HepG2 (cell line): ENCODE results near the gene NEDD4L. TPM values are rescaled to one million over a fixed set of nuclear protein-coding genes. Genes with fewer than 3 reads are reported as not detected.

Experiments
- ATAC-seq: fragments of 200-7000 bp; cut with Tn5 transposase; 3 replicates; pipeline ENCODE4 v1.9.1; 2020; ENCODE audit warnings: mild to moderate bottlenecking, moderate library complexity
- BruUV-seq: library from RNA; stranded (reverse); fragments of 400-500 nt; replicated peaks from 2 replicates; lab custom pipeline; 2021; lab: Mats Ljungman, UMichigan
- CTCF ChIA-PET: fragments of 300-600 bp; formaldehyde crosslinking; extraction: SDS; loops from one replicate; lab custom pipeline; 2021; ENCODE audit warnings: low total read pairs, inconsistent platforms, low intra/inter-chr PET ratio; lab: Yijun Ruan, JAX
- POLR2A ChIA-PET: fragments of 350-600 bp; sonication (Branson Sonifier 250); formaldehyde crosslinking; loops from one replicate; lab custom pipeline; 2020; ENCODE audit warnings: antibody characterized with exemption, inconsistent platforms; lab: Yijun Ruan, JAX
- DNase-seq: peaks from one replicate; pipeline ENCODE4 v3.0.0-alpha.2; 2015; ENCODE audit warnings: low spot score
- FAIRE-seq: peaks from 3 replicates; lab custom pipeline; 2011; peaks lifted over from hg19 to GRCh38; lab: Jason Lieb, UNC
- H2AFZ ChIP-seq: one replicate; pipeline ENCODE4 v1.6.1; 2011; ENCODE audit warnings: low read length, inconsistent platforms
- H3K27ac ChIP-seq: fragments of 300-600 bp; 3 replicates; pipeline ENCODE4 v1.8.0; 2011; ENCODE audit warnings: mixed run types, mild to moderate bottlenecking, mixed read lengths, low read length, inconsistent platforms; ENCODE audit not compliant: insufficient read depth; ENCODE audit errors: extremely low read length
- H3K27me3 ChIP-seq, 2 experiments: fragments of 200-600 bp in 1 of 2; 2 replicates in 1 of 2; 3 replicates in 1 of 2; pipeline versions ENCODE4 v1.6.0 to v1.8.0; 2011; ENCODE audit warnings: low read length in 2 of 2, mild to moderate bottlenecking in 2 of 2, moderate library complexity in 2 of 2, inconsistent platforms in 1 of 2; ENCODE audit not compliant: insufficient read depth in 2 of 2, control insufficient read depth in 1 of 2
- H3K36me3 ChIP-seq, 2 experiments: fragments of 200-600 bp in 1 of 2; replicated peaks in 1 of 2; 2 replicates in 1 of 2; 3 replicates in 1 of 2; pipeline versions ENCODE4 v1.5.1 to v1.8.0; 2011; ENCODE audit warnings: low read length in 2 of 2, inconsistent platforms in 1 of 2; ENCODE audit not compliant: insufficient read depth in 2 of 2, control insufficient read depth in 1 of 2
- H3K4me1 ChIP-seq: 2 replicates; pipeline ENCODE4 v1.5.1; 2012; ENCODE audit warnings: low read length, inconsistent platforms; ENCODE audit not compliant: insufficient read depth
- H3K4me2 ChIP-seq: 2 replicates; pipeline ENCODE4 v1.6.0; 2011; ENCODE audit warnings: low read depth, low read length, inconsistent platforms
- H3K4me3 ChIP-seq, 3 experiments: fragments of 200-600 bp in 1 of 3; sonication (generic), shearing (Covaris generic) in 1 of 3; replicated peaks in 1 of 3; 2 replicates each; pipeline ENCODE4 v1.5.1; 2011 to 2016; ENCODE audit warnings: low read length in 3 of 3, inconsistent platforms in 2 of 3, low read depth in 2 of 3, mild to moderate bottlenecking in 2 of 3, control low read depth in 1 of 3, mixed read lengths in 1 of 3; ENCODE audit not compliant: insufficient read depth in 1 of 3
- H3K79me2 ChIP-seq: one replicate; pipeline ENCODE4 v1.6.1; 2011; ENCODE audit warnings: low read length, inconsistent platforms; ENCODE audit not compliant: insufficient read depth
- H3K9ac ChIP-seq: 2 replicates; pipeline ENCODE4 v1.6.0; 2011; ENCODE audit warnings: mild to moderate bottlenecking, low read depth, low read length, inconsistent platforms; ENCODE audit not compliant: insufficient read depth
- H3K9me3 ChIP-seq: 2 replicates; pipeline ENCODE4 v1.5.1; 2012; ENCODE audit warnings: mild to moderate bottlenecking, low read length
- H4K20me1 ChIP-seq: 2 replicates; pipeline ENCODE4 v1.6.0; 2011; ENCODE audit warnings: inconsistent platforms, mild to moderate bottlenecking, low read length, moderate library complexity; ENCODE audit not compliant: insufficient read depth
- MIER2 ChIP-seq: IDR thresholded peaks from 2 replicates; pipeline ENCODE4 v1.6.1; 2016; ENCODE audit warnings: missing biosample characterization, missing genetic modification reagents
- NBN ChIP-seq: fragments of 450-650 bp; conservative IDR thresholded peaks from 2 replicates; pipeline ENCODE4 v1.6.1; 2017
- NFKBIZ ChIP-seq: IDR thresholded peaks from 2 replicates; pipeline ENCODE4 v1.6.1; 2018; ENCODE audit warnings: missing genetic modification reagents, missing compliant biosample characterization
- NR1H2 ChIP-seq: sonication (generic); formaldehyde crosslinking; IDR thresholded peaks from 2 replicates; pipeline ENCODE4 v1.8.1; 2022; ENCODE audit warnings: low read depth, missing genetic modification reagents, borderline replicate concordance
- NR2F1 ChIP-seq, 2 experiments: fragments of 450-650 bp in 1 of 2; formaldehyde crosslinking in 1 of 2; IDR thresholded peaks; 2 replicates each; pipeline versions ENCODE4 v1.5.0 to v1.6.1; 2016 to 2020; ENCODE audit warnings: mild to moderate bottlenecking in 1 of 2, missing compliant biosample characterization in 1 of 2, missing genetic modification reagents in 1 of 2, moderate library complexity in 1 of 2
- SRY ChIP-seq: sonication (generic); formaldehyde crosslinking; IDR thresholded peaks from 2 replicates; pipeline ENCODE4 v1.8.0; 2022; ENCODE audit warnings: mild to moderate bottlenecking, missing genetic modification reagents
- THAP11 ChIP-seq: IDR thresholded peaks from 2 replicates; pipeline ENCODE4 v1.6.1; 2016; ENCODE audit warnings: missing biosample characterization, missing genetic modification reagents
- TOPORS ChIP-seq: sonication (generic); formaldehyde crosslinking; IDR thresholded peaks from 2 replicates; pipeline ENCODE4 v1.8.0; 2023; ENCODE audit warnings: mild to moderate bottlenecking, missing genetic modification reagents
- ZFP36 ChIP-seq: fragments of 150-350 bp; IDR thresholded peaks from 2 replicates; pipeline ENCODE4 v1.6.1; 2018; ENCODE audit warnings: borderline replicate concordance, low read length, low read depth; ENCODE audit not compliant: partially characterized antibody
- ZNF230 ChIP-seq: sonication (generic); formaldehyde crosslinking; IDR thresholded peaks from 2 replicates; pipeline ENCODE4 v1.4.0; 2020; ENCODE audit warnings: mild to moderate bottlenecking, missing genetic modification reagents
- ZNF432 ChIP-seq: sonication (generic); formaldehyde crosslinking; IDR thresholded peaks from 2 replicates; pipeline ENCODE4 v1.5.0; 2020; ENCODE audit warnings: missing genetic modification reagents, mild to moderate bottlenecking, borderline replicate concordance
- WGBS: methylation state at CpG from one replicate; pipeline ENCODE4 v1.1.6; 2017; ENCODE audit warnings: low lambda C conversion rate; 5-methylcytosine and 5-hydroxymethylcytosine counted together
- in situ Hi-C: cut with HindIII; loops from 2 replicates; pipeline ENCODE4 v1.10.0; 2017; ENCODE audit warnings: low pct_unique_long_range_greater_than_20kb; ENCODE audit not compliant: extremely low pct_ligation_motif_present
- intact Hi-C: fragments of 100-400 bp; cut with micrococcal nuclease; formaldehyde crosslinking; loops from one replicate; pipeline ENCODE4 v1.10.0; 2022; ENCODE audit not compliant: unreplicated experiment
- polyA plus RNA-seq, 8 experiments: library from polyadenylated mRNA; depleted of rRNA in 3 of 8; stranded (reverse) in 7 of 8; unstranded in 1 of 8; fragments of >200 nt; fragmentation: Illumina TruSeq in 4 of 8; extraction: Trizol in 4 of 8; gene quantifications; 2 replicates each; pipeline versions ENCODE4 v1.2.1 to v1.2.3, GENCODE V29; 2011 to 2016; ENCODE audit warnings: low read depth in 4 of 8, missing spikeins in 1 of 8, mixed read lengths in 1 of 8; ENCODE audit not compliant: insufficient read depth in 1 of 8
- total RNA-seq, 5 experiments: library from RNA; depleted of rRNA; stranded (reverse); fragments of >200 nt; fragmentation: Illumina TruSeq; extraction: Trizol; gene quantifications; 2 replicates each; pipeline ENCODE4 v1.2.3, GENCODE V29; 2016; ENCODE audit warnings: low read depth in 1 of 5
- TF ChIP-seq, protein P1 (sequence below): sonication (generic); formaldehyde crosslinking; IDR thresholded peaks from 2 replicates; pipeline ENCODE4 v1.4.0; 2020; ENCODE audit warnings: missing genetic modification reagents
- TF ChIP-seq, protein P2 (sequence below): sonication (generic); formaldehyde crosslinking; IDR thresholded peaks from 2 replicates; pipeline ENCODE4 v1.5.0; 2020; ENCODE audit warnings: mild to moderate bottlenecking, missing genetic modification reagents, borderline replicate concordance
- TF ChIP-seq, protein P3 (sequence below): sonication (generic); formaldehyde crosslinking; IDR thresholded peaks from 2 replicates; pipeline ENCODE4 v1.4.0; 2020; ENCODE audit warnings: mild to moderate bottlenecking, missing genetic modification reagents
- TF ChIP-seq, protein P4 (sequence below): sonication (generic); formaldehyde crosslinking; conservative IDR thresholded peaks from 2 replicates; pipeline ENCODE4 v1.4.0; 2020; ENCODE audit warnings: missing genetic modification reagents

NEDD4L gene
- total and polyA plus RNA-seq, 2 of the 13 experiments (the other 11 are each of a cell fraction or from before 2014, with no cell fraction given): 168 to 390 TPM

DNA sequence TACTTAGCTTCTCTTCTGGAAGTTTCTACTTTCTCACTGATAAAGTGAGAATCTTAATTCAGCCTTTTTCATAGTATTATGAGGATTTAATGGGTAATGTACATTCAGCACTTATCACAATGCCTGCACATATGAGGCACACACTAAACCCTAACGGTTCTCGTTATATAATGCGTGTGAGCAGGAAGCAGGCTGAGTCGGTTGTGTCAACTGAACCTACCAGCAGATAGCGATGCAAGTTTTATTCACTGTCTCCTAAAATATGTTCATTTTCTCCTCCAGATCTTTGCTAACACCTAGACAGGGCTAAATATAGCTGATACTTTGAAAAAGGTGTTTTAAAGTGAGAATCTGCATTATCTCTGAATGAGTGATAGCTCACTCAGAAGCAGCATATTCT lies 383.3 kb downstream of the NEDD4L start:
- Histone ChIP-seq H4K20me1 (no peaks in the 10 kb centered on the region), H3K79me2 (no peaks in the 10 kb centered on the region), H3K4me3 (no peak overlapping the region), H3K4me2 (no peak overlapping the region), H3K9ac (no peak overlapping the region), H3K36me3 (no peaks in the 10 kb centered on the region), H3K27ac (no peak overlapping the region), H3K4me1 (peaks cover 54% of the 10 kb centered on the region), H2AFZ (no peak overlapping the region), H3K9me3 (no peaks in the 10 kb centered on the region), H3K27me3 (no peaks in the 10 kb centered on the region)
- FAIRE-seq: no peak
- no TSS peak for BruUV-seq
- POLR2A ChIA-PET: interaction anchor here (1.6 to 1.7 kb wide), 2 partner anchors 13 to 20 kb away, joined by 6 read pairs; no protein-coding TSS in a partner anchor
- CTCF ChIA-PET: no interaction called here
- no peak for DNase-seq
- ATAC-seq: no peak
- WGBS: 78% methylated on average over 5 of the region's 5 CpGs
- in situ Hi-C loops: no loop called here
- intact Hi-C loops: no loop called here
- TF ChIP-seq, protein P1, sequence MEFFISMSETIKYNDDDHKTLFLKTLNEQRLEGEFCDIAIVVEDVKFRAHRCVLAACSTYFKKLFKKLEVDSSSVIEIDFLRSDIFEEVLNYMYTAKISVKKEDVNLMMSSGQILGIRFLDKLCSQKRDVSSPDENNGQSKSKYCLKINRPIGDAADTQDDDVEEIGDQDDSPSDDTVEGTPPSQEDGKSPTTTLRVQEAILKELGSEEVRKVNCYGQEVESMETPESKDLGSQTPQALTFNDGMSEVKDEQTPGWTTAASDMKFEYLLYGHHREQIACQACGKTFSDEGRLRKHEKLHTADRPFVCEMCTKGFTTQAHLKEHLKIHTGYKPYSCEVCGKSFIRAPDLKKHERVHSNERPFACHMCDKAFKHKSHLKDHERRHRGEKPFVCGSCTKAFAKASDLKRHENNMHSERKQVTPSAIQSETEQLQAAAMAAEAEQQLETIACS (CRISPR knock-in tag): no peak
- TF ChIP-seq MIER2: no peak
- no peak for TF ChIP-seq NBN
- TF ChIP-seq, protein P2, sequence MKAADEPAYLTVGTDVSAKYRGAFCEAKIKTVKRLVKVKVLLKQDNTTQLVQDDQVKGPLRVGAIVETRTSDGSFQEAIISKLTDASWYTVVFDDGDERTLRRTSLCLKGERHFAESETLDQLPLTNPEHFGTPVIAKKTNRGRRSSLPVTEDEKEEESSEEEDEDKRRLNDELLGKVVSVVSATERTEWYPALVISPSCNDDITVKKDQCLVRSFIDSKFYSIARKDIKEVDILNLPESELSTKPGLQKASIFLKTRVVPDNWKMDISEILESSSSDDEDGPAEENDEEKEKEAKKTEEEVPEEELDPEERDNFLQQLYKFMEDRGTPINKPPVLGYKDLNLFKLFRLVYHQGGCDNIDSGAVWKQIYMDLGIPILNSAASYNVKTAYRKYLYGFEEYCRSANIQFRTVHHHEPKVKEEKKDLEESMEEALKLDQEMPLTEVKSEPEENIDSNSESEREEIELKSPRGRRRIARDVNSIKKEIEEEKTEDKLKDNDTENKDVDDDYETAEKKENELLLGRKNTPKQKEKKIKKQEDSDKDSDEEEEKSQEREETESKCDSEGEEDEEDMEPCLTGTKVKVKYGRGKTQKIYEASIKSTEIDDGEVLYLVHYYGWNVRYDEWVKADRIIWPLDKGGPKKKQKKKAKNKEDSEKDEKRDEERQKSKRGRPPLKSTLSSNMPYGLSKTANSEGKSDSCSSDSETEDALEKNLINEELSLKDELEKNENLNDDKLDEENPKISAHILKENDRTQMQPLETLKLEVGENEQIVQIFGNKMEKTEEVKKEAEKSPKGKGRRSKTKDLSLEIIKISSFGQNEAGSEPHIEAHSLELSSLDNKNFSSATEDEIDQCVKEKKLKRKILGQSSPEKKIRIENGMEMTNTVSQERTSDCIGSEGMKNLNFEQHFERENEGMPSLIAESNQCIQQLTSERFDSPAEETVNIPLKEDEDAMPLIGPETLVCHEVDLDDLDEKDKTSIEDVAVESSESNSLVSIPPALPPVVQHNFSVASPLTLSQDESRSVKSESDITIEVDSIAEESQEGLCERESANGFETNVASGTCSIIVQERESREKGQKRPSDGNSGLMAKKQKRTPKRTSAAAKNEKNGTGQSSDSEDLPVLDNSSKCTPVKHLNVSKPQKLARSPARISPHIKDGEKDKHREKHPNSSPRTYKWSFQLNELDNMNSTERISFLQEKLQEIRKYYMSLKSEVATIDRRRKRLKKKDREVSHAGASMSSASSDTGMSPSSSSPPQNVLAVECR (CRISPR knock-in tag): no peak
- no peak for TF ChIP-seq THAP11
- no peak for TF ChIP-seq NR1H2
- TF ChIP-seq, protein P3, sequence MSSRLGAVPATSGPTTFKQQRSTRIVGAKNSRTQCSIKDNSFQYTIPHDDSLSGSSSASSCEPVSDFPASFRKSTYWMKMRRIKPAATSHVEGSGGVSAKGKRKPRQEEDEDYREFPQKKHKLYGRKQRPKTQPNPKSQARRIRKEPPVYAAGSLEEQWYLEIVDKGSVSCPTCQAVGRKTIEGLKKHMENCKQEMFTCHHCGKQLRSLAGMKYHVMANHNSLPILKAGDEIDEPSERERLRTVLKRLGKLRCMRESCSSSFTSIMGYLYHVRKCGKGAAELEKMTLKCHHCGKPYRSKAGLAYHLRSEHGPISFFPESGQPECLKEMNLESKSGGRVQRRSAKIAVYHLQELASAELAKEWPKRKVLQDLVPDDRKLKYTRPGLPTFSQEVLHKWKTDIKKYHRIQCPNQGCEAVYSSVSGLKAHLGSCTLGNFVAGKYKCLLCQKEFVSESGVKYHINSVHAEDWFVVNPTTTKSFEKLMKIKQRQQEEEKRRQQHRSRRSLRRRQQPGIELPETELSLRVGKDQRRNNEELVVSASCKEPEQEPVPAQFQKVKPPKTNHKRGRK: no peak
- no peak for TF ChIP-seq ZNF432 (CRISPR knock-in tag)
- TF ChIP-seq ZNF230 (CRISPR knock-in tag): no peak
- no peak for TF ChIP-seq NR2F1 (CRISPR knock-in tag; IDR thresholded peaks at IDR 0.05)
- TF ChIP-seq ZFP36: no peak
- TF ChIP-seq TOPORS: no peak
- TF ChIP-seq, protein P4, sequence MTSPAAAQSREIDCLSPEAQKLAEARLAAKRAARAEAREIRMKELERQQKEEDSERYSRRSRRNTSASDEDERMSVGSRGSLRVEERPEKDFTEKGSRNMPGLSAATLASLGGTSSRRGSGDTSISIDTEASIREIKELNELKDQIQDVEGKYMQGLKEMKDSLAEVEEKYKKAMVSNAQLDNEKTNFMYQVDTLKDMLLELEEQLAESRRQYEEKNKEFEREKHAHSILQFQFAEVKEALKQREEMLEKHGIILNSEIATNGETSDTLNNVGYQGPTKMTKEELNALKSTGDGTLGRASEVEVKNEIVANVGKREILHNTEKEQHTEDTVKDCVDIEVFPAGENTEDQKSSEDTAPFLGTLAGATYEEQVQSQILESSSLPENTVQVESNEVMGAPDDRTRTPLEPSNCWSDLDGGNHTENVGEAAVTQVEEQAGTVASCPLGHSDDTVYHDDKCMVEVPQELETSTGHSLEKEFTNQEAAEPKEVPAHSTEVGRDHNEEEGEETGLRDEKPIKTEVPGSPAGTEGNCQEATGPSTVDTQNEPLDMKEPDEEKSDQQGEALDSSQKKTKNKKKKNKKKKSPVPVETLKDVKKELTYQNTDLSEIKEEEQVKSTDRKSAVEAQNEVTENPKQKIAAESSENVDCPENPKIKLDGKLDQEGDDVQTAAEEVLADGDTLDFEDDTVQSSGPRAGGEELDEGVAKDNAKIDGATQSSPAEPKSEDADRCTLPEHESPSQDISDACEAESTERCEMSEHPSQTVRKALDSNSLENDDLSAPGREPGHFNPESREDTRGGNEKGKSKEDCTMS (CRISPR knock-in tag): no peak
- TF ChIP-seq SRY (CRISPR knock-in tag): no peak
- TF ChIP-seq NFKBIZ (CRISPR knock-in tag): no peak
